HTR-8/SVneo (cell line): Measurements from ENCODE around the gene TBC1D32.
"Not testable (repeated sequence)": the region's sequence is repeated elsewhere in the genome, so short reads cannot be mapped to it uniquely, and the experiment has no call there.

ENCODE experiments used
- DNase-seq: peaks from one replicate; pipeline ENCODE4 v3.0.0; 2011; ENCODE audit warnings: low spot score, mixed read lengths; ENCODE audit not compliant: insufficient read length
- FAIRE-seq: peaks from 2 replicates; lab custom pipeline; 2011; peaks lifted over from hg19 to GRCh38; lab: Jason Lieb, UNC

The TBC1D32 gene

DNA sequence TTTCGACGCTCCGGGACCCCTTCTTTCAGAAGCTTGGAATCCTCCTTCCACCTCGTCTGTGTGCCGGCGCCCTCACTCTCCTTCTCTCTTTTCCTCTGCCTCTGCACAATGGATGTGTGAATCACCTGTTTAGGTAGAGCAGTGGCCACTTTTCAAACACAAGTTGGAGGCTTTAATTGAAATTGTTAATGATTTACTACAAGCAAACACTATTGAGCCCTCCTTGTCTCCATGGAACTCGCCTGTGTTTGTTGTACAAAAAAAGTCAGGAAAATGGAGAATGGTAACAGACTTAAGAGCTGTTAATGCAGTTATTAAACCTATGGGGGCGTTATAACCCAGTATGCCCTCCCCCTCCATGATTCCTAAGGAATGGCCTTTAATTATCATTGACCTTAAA lies 290.6 kb downstream of the TBC1D32 start:
- DNase-seq, FAIRE-seq: not testable (repeated sequence)

DNA sequence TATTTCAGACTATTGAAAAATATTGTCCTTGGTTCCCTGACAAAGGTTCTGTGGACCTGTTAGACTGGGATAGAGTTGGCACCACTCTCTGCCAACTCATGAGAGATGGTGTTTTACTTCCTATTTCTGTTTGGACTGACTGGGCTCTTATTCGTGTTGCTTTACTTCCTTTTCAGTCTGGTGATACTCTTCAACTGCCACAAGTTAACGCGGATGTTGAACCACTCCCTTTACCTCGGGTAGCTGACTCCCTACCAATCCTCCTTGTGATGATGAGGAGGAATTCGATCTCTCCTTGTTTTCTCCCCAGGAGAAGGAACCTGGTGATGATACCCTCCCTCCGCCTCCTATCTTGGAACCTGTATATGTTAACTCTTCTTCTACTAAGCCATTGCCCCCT lies 291.1 kb downstream of the TBC1D32 start:
- DNase-seq, FAIRE-seq: not testable (repeated sequence)

DNA sequence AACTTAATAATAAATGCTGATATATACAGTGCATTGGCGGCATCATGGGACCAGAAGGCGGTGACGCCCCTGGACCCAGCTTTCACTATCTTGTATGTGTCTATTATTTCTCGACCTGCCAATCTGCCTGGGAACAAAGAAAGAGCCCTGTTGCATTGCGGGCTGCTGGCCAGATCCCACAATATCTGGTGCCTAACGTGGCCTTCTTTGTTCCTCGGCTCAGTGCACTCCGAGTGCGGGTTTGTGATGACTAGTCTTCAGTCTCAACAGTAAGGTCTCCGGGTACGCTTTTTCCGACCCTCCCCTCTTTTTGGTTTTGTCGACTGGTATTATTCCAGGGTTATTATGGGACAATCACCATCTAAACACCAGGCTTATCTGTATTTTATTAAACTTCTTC lies 291.5 kb downstream of the TBC1D32 start:
- DNase-seq: no peak
- FAIRE-seq: no peak

DNA sequence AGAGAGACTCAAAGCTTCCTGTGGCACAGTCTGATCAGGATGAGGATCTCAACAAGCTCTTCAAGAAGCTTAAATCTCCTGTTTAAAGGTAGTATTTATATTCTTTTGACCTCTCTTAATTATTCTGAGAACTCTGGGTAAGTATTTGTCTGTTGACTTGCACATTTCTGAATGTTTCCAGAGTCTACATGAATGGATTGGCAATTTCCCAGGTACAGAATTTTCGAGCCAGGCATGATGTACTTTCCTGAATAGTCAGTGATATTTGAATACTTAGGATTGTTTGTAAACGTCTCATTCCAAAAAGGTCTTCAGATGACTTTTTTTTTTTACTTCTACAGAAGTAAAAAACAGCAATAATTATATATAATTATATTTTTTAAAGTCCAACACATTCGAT lies 293.4 kb downstream of the TBC1D32 start:
- DNase-seq (no peak), FAIRE-seq (no peak)

DNA sequence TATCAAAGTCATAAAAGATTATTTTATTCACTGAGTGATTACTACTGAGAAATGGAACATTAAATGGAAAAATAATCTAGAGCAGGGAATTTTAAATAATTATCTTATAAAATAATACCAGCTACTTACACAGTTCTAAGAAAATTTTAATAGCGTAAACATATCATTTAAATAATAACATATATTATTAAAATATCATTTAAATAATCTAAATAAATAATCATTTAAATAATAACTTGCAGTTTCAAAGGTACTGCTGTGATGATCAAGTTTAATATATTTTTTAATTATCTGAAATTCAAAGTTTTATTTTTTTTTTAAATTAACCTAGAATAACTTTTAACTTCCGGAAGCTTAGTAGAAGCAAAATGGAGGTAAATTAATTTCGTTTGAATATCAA lies 301.2 kb downstream of the TBC1D32 start:
- DNase-seq: no peak
- FAIRE-seq: no peak

DNA sequence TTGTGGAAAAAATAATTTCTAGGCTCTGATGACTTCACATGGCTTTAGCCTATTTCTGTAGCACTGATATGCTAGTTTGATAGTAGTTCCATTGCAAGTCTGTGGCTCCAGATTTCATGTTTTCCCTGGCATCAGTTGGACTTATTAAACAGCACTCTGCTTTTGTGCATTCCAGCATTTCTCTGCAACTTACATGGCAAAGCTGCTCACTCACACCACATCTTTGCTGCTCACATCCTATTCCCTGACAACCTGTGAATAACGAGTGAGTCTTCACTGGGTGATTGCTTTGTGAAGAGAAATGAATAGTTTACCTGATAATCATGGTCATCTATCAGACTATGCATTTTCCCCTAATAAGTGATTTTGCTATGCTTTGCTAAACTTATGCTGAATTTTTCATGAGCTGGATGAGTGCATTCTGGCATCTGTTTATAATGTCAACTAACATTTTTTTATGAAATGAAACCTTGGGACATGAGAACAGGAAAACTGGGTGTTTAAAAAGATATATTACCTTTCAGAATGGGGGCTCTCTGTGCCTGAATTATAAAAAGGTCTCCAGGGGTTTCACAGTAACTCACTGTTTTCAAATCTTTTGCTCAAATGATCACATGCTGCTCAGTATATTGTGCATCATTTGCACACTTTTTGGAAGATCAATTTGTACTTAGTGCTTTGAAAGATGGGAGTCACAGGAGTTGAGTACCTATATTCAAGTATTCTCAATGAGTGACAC lies 301.8 kb downstream of the TBC1D32 start:
- no peak for DNase-seq
- FAIRE-seq: no peak
